IMR-90 (cell line): ENCODE measurements around the gene AADACL3. TPM values are rescaled to one million over a fixed set of nuclear protein-coding genes. Genes with fewer than 3 reads are reported as not detected.

Experiments used
- ATAC-seq: fragments of 200-7000 bp; cut with Tn5 transposase; 2 replicates; pipeline ENCODE4 v1.9.1; 2020; ENCODE audit warnings: low read depth, mild to moderate bottlenecking, moderate library complexity
- BruUV-seq: library from RNA; stranded (reverse); fragments of 400-500 nt; replicated peaks from 2 replicates; lab custom pipeline; 2021; lab: Mats Ljungman, UMichigan
- CTCF ChIA-PET: fragments of 300-600 bp; formaldehyde crosslinking; extraction: SDS; loops from one replicate; lab custom pipeline; 2021; ENCODE audit warnings: antibody characterized with exemption; lab: Yijun Ruan, JAX
- POLR2A ChIA-PET: fragments of 300-600 bp; sonication (Branson Sonifier 250); formaldehyde crosslinking; loops from one replicate; lab custom pipeline; 2022; ENCODE audit warnings: antibody characterized with exemption; ENCODE audit not compliant: unreplicated experiment; lab: Charles Lee
- DNase-seq: peaks from one replicate; pipeline ENCODE4 v3.0.0; 2013
- H2AFZ ChIP-seq: replicated peaks from 2 replicates; pipeline ENCODE3; 2013; ENCODE audit warnings: low read length, mild to moderate bottlenecking; ENCODE audit not compliant: poor library complexity
- H2AK5ac ChIP-seq: 2 replicates; pipeline ENCODE4 v1.6.1; 2013; ENCODE audit warnings: low read depth, low read length, inconsistent platforms
- H2AK9ac ChIP-seq: replicated peaks from 2 replicates; pipeline ENCODE3; 2013; ENCODE audit warnings: mild to moderate bottlenecking, low read depth, low read length, moderate library complexity; ENCODE audit not compliant: poor library complexity
- H2BK120ac ChIP-seq: 2 replicates; pipeline ENCODE4 v1.6.1; 2013; ENCODE audit warnings: low read depth, low read length, inconsistent platforms
- H2BK15ac ChIP-seq: 3 replicates; pipeline ENCODE4 v1.6.1; 2013; ENCODE audit warnings: low read depth, low read length, inconsistent platforms
- H2BK20ac ChIP-seq: 2 replicates; pipeline ENCODE4 v1.6.1; 2013; ENCODE audit warnings: low read depth, mild to moderate bottlenecking, inconsistent platforms, low read length, moderate library complexity
- H2BK5ac ChIP-seq: 2 replicates; pipeline ENCODE4 v1.6.1; 2013; ENCODE audit warnings: mild to moderate bottlenecking, low read depth, low read length, inconsistent platforms; ENCODE audit not compliant: poor library complexity, severe bottlenecking
- H3K14ac ChIP-seq: replicated peaks from 2 replicates; pipeline ENCODE4 v1.6.1; 2013; ENCODE audit warnings: low read depth, low read length, inconsistent platforms
- H3K18ac ChIP-seq: 2 replicates; pipeline ENCODE4 v1.6.1; 2013; ENCODE audit warnings: low read depth, low read length, control low read depth
- H3K23ac ChIP-seq: 2 replicates; pipeline ENCODE4 v1.6.1; 2013; ENCODE audit warnings: low read depth, low read length, inconsistent platforms
- H3K27ac ChIP-seq: 2 replicates; pipeline ENCODE4 v1.5.1; 2013; ENCODE audit warnings: mild to moderate bottlenecking, control low read depth, low read length; ENCODE audit not compliant: insufficient read depth
- H3K27me3 ChIP-seq: 2 replicates; pipeline ENCODE4 v1.6.1; 2013; ENCODE audit warnings: low read length; ENCODE audit not compliant: control insufficient read depth, insufficient read depth
- H3K36me3 ChIP-seq: 2 replicates; pipeline ENCODE4 v1.6.1; 2013; ENCODE audit warnings: low read length, mixed read lengths; ENCODE audit not compliant: control insufficient read depth, insufficient read depth
- H3K4ac ChIP-seq: 2 replicates; pipeline ENCODE4 v1.6.1; 2013; ENCODE audit warnings: low read depth, low read length, inconsistent platforms
- H3K4me1 ChIP-seq: 2 replicates; pipeline ENCODE4 v1.6.1; 2013; ENCODE audit warnings: low read length, mixed read lengths; ENCODE audit not compliant: control insufficient read depth, insufficient read depth
- H3K4me2 ChIP-seq: 2 replicates; pipeline ENCODE4 v1.6.1; 2013; ENCODE audit warnings: low read depth, mild to moderate bottlenecking, control low read depth, low read length, moderate library complexity
- H3K4me3 ChIP-seq: 2 replicates; pipeline ENCODE4 v1.5.1; 2013; ENCODE audit warnings: low read depth, mild to moderate bottlenecking, control low read depth, low read length, moderate library complexity; ENCODE audit not compliant: insufficient read depth
- H3K56ac ChIP-seq: 2 replicates; pipeline ENCODE4 v1.6.1; 2013; ENCODE audit warnings: low read length, inconsistent platforms; ENCODE audit not compliant: insufficient read depth; ENCODE audit errors: extremely low read depth
- H3K79me1 ChIP-seq, 2 experiments: 2 replicates each; pipeline ENCODE4 v1.6.1; 2013; ENCODE audit warnings: low read length in 2 of 2, inconsistent platforms in 1 of 2, low read depth in 1 of 2
- H3K9ac ChIP-seq: 2 replicates; pipeline ENCODE4 v1.6.1; 2013; ENCODE audit warnings: low read depth, low read length, control low read depth
- H3K9me1 ChIP-seq: 2 replicates; pipeline ENCODE4 v1.6.1; 2013; ENCODE audit warnings: low read length, inconsistent platforms; ENCODE audit not compliant: insufficient read depth
- H3K9me3 ChIP-seq: 2 replicates; pipeline ENCODE4 v1.6.1; 2013; ENCODE audit warnings: low read length; ENCODE audit not compliant: control insufficient read depth, insufficient read depth
- H4K20me1 ChIP-seq: 2 replicates; pipeline ENCODE4 v1.6.1; 2013; ENCODE audit warnings: low read length, inconsistent platforms; ENCODE audit not compliant: insufficient read depth
- H4K5ac ChIP-seq: 2 replicates; pipeline ENCODE4 v1.6.1; 2013; ENCODE audit warnings: mild to moderate bottlenecking, low read depth, low read length, control low read depth
- H4K8ac ChIP-seq, 2 experiments: 2 replicates each; pipeline ENCODE4 v1.6.1; 2013; ENCODE audit warnings: low read depth in 2 of 2, low read length in 2 of 2, control low read depth in 1 of 2, inconsistent platforms in 1 of 2
- H4K91ac ChIP-seq: 2 replicates; pipeline ENCODE4 v1.6.1; 2013; ENCODE audit warnings: low read depth, low read length, inconsistent platforms; ENCODE audit not compliant: insufficient read depth
- CEBPB ChIP-seq: IDR thresholded peaks from 2 replicates; pipeline ENCODE4 v1.6.1; 2012; ENCODE audit warnings: low read depth, low read length, improper control_type of control experiment
- ELK1 ChIP-seq: fragments of 150-350 bp; IDR thresholded peaks from 2 replicates; pipeline ENCODE4 v1.6.1; 2016; ENCODE audit warnings: low read depth, mild to moderate bottlenecking, low read length, moderate library complexity, borderline replicate concordance
- MAZ ChIP-seq: IDR thresholded peaks from 2 replicates; pipeline ENCODE4 v1.6.1; 2012; ENCODE audit warnings: low read depth, mild to moderate bottlenecking, low read length, improper control_type of control experiment, moderate library complexity, borderline replicate concordance
- NFE2L2 ChIP-seq: fragments of 150-350 bp; IDR thresholded peaks from 2 replicates; pipeline ENCODE4 v1.6.1; 2016; ENCODE audit warnings: low read depth, mild to moderate bottlenecking, low read length
- RFX5 ChIP-seq: IDR thresholded peaks from 2 replicates; pipeline ENCODE4 v1.8.0; 2012; ENCODE audit warnings: low read depth, mild to moderate bottlenecking, low read length, moderate library complexity
- USF2 ChIP-seq: fragments of 150-350 bp; IDR thresholded peaks from 2 replicates; pipeline ENCODE4 v1.6.1; 2017; ENCODE audit warnings: mild to moderate bottlenecking, antibody characterized with exemption, low read length, low read depth
- WGBS, 2 experiments: methylation state at CpG; one replicate each; pipeline versions ENCODE4 v1.1.5 to v1.1.7; 2013; ENCODE audit warnings: missing lambda C conversion rate in 2 of 2; ENCODE audit not compliant: insufficient read length in 1 of 2; ENCODE audit errors: extremely low coverage in 2 of 2; 5-methylcytosine and 5-hydroxymethylcytosine counted together
- dilution Hi-C: fragments of 300-500 bp; cut with HindIII; formaldehyde crosslinking; loops from one replicate; pipeline ENCODE4 v1.14.3; 2018; ENCODE audit warnings: low sequenced_read_pairs; ENCODE audit not compliant: unreplicated experiment
- in situ Hi-C: fragments of 300-500 bp; cut with MboI; formaldehyde crosslinking; loops from 3 replicates; pipeline ENCODE4 v1.14.3; 2019; ENCODE audit warnings: low sequenced_read_pairs, inconsistent platforms, mixed read lengths
- intact Hi-C: fragments of 100-400 bp; cut with micrococcal nuclease; formaldehyde crosslinking; loops from 2 replicates; pipeline ENCODE4 v1.10.0; 2022
- polyA plus RNA-seq, 3 experiments: library from polyadenylated mRNA; depleted of rRNA; stranded (reverse); fragments of >200 nt; gene quantifications; 2 replicates each; pipeline ENCODE4 v1.2.3, GENCODE V29; 2012; ENCODE audit warnings: low replicate concordance in 1 of 3
- total RNA-seq: library from RNA; depleted of rRNA; stranded (reverse); fragments of >200 nt; gene quantifications from 2 replicates; pipeline ENCODE4 v1.2.3, GENCODE V29; 2012

Gene AADACL3
- total and polyA plus RNA-seq, 2 of the 4 experiments (the other 2 are of a cell fraction) = not detected

GRCh38 chr1:12756273-12756672 is 40.4 kb downstream of the AADACL3 start:
- ChIA-PET POLR2A (no interaction called here), CTCF (interaction anchor here (0.7 kb wide), 1 partner anchor 8 kb away, joined by 3 read pairs; no protein-coding TSS in a partner anchor)
- Histone ChIP-seq H2BK120ac (no peak overlapping the region), H3K4me3 (no peak overlapping the region), H2BK5ac (no peak overlapping the region), H4K91ac (no peak overlapping the region), H3K9me3 (peaks cover 18% of the 10 kb centered on the region), H3K18ac (no peak overlapping the region), H2BK20ac (no peak overlapping the region), H2AK5ac (no peak overlapping the region), H2AFZ (peak overlapping the region; percentile 23), H3K79me1 (no peaks in the 10 kb centered on the region), H4K8ac (no peak overlapping the region), H2AK9ac (no peak overlapping the region), H3K4me2 (no peak overlapping the region), H3K4me1 (no peaks in the 10 kb centered on the region), H3K9me1 (no peaks in the 10 kb centered on the region), H3K27me3 (no peaks in the 10 kb centered on the region), H3K23ac (no peak overlapping the region), H3K4ac (no peak overlapping the region), H3K9ac (no peak overlapping the region), H4K20me1 (no peaks in the 10 kb centered on the region), H2BK15ac (no peak overlapping the region), H4K5ac (no peak overlapping the region), H3K36me3 (no peaks in the 10 kb centered on the region), H3K27ac (no peak overlapping the region), H3K56ac (no peak overlapping the region), H3K14ac (no peak overlapping the region)
- in situ Hi-C loops (no loop called here), dilution Hi-C loops (no loop called here), intact Hi-C loops (no loop called here)
- ATAC-seq (no peak), DNase-seq (no peak)
- WGBS, 2 experiments = 43% methylated on average over 1 of the region's 2 CpGs; no CpG with 5 or more reads in 1 of the 2 experiments
- no TSS peak for BruUV-seq
- TF ChIP-seq USF2 = no peak
- no peak for TF ChIP-seq CEBPB
- no peak for TF ChIP-seq RFX5
- no peak for TF ChIP-seq ELK1
- no peak for TF ChIP-seq MAZ
- TF ChIP-seq NFE2L2 = no peak
